ENCODE data around the gene ALG11.
A peak's percentile ranks its signal among the peaks of the same experiment; 100 is the strongest.
"Not testable (repeated sequence)": the region's sequence is repeated elsewhere in the genome, so short reads cannot be mapped to it uniquely, and the experiment has no call there.

ALG11 gene
- total RNA-seq, result 18.2 reads per million, percentile 45 among the genes with 10 or more reads in this experiment

DNA sequence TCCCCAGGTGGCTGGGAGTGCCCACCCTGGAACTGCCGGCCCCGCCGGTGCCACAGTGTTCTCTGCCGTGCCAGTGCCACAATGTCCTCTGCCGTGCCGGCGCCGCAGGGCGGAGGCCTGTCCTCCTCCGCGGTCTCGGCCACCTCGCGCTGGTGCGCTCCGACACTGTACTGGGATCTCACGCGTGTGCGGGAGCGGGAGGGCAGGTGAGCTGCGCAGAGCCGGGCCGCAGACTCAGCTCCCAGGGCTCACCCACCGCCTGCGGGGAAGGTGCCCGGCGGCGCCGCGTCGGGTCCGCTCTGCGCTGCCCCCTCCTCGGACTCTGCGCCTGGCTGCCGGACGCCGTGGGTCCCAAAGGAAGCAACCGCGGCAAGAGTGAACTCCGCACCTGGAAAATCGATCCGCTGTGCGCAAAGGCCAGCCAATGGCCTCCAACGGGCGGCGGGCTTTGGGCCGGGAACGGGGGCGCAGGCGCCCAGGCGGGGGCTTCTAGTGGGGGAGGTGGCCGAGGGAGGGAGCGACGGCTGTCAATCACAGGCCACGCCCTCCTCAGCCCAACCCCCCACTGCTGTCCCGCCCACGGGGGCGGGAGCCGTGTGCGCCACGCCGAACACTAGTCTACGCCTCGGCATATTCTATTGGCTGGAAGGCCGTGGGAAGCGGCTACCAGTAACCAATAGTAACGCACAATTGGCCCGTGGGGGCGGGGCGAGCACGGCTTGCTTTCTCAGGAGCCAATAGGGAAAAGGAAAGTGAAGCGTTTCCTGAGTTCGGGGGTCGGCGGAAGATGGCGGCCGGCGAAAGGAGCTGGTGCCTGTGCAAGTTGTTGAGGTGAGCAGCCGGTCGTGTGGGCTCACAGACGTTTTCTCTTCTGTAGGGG lies at the start of gene ALG11:
TSS of gene ALG11 (plus strand) at position 767 of the 880 bp plus-strand sequence. CDS start at position 788, 21 bp downstream.
- peak; percentile 99 for DNase-seq

DNA sequence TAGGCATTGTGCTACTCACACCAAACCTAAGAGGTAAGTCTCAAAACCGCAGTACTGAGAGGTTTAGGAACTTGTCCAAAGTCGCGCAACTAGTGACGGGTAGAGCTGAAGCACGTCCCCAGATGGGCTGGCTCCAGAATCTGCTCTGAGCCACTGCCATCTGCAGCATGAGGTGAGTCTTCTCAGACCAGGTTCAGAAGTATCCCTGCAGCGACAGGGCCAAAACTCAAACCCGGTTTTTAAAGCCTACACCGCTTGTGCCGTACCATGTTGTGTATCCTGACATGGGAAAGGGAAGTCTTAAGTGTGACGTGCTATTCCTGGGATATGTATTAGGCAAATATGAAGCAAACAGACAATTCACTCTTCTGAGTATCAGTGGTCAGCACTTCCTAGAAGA lies 46.0 kb upstream of the ALG11 start:
- DNase-seq, result no peak

DNA sequence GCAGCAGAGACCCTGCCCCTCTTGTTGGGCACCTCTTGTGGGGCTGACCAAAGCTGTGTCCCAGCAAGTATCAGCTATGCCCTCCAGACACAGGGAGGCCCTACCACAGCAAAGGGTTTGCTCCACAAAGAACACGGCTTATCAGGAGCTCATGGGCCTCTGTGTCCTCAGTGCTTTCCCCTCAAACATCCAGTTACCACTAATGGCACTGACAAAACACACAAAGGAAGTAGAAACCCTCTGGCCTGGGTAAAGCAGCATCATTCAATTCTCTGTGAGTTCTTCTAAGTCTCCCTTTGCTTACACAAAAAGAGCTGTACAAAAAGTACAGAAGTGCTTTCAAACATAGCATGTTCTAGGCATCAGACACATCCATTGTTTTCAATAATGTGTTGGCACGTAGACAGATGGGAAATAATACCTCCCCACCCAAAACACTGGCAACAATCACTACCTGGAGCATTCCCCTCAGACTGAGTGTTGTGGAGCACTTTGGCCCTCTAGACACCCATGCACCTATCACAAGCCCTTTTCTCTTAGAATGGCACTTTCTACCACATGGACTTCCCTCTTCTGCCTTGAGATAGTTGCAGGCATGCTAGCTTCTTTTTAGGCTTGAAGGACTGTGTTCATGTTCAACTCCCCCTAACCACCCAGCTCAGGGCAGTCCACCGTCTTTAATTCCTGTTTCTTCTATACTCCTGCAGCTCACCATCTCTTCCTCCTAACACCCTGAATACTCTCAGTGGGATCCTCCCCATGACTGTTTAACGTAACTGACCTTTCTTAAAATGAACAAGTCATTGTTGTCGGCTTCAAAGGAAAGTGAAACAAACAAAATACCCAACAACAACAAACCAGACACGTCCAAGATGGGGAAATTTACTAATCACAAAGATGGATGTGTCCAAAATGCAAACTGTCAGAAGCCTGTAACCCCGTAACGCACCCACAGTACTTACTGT lies 44.4 kb upstream of the ALG11 start:
- DNase-seq, result no peak

DNA sequence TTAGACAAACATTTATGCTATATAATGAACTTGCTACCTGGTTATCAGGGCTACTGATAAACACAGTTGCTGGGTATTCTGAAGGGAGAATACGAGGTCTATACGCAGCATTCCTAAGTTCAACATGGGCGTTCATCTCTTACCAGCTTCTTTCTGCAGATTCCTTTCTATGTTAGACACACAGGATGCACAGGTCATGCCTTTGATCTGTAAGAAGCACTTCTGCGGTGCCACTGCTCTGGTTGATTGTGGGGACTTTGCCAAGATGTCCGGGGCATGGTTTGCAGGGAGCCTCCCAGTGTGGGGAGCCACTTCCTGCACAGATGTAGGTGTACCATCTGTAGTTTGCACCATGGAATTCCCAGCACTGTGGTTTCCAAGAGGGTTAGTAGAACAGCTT lies 41.8 kb upstream of the ALG11 start:
- no peak for DNase-seq

DNA sequence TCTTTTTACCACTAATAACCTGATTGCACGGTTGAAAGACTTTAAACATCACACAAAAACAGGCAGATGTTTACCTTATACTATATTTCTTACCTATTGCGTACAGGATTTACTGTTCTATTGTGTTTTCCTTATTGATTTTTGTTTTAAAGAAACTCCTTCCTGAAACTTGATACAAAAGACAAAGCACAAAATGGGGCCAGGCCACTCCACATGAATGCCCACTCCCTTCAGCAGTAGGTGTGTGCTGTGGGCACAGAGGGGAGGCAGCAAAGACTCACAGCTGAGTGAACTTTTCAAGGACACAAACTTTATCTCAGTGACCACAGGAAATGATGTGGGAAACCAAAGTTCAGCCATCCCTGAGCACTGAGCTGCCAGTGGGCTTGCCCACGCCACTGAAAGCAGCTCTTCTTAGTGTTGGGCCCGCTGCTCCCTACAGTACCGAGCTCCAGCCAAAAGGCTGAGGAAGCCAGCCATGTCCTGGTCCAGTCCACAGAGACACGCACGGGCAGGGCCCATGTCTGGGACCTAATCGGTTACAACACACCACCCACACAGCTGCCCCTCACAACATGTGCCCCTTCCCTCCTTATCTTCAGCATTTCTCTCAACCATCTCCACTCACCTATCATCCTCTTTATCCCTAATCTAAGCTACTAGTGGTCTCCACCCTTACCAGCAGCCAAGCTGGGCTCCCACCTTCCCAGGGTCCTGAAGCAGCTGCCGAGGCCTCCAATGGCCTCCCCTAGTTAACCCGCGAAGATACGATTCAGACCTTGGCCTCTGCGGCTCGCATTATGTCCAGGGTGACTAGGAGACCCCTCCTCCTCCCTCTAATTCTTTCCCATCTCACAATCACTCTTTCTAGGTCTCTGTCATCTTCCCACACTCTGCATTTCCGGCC lies 40.4 kb upstream of the ALG11 start:
- no peak for DNase-seq

GRCh38 chr13:51974482-51974881 lies 37.7 kb upstream of the ALG11 start:
- no peak for DNase-seq

DNA sequence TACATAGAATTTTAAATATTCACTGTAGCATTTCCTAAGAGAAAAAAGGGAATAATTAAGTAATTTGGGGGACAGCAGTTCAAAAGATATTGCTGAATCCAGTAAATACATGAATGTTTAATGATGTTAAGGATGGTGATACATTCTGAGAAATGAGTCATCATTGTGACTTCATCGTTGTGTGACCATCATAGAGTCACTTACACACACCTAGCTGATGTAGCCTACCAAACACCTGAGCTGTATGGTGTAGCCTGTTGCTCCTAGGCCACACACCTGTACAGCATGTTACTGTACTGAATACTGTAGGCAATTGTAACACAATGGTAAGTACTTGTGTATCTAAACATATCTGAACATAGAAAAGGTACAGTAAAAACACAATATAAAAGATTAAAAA lies 35.8 kb upstream of the ALG11 start:
- no peak for DNase-seq

DNA sequence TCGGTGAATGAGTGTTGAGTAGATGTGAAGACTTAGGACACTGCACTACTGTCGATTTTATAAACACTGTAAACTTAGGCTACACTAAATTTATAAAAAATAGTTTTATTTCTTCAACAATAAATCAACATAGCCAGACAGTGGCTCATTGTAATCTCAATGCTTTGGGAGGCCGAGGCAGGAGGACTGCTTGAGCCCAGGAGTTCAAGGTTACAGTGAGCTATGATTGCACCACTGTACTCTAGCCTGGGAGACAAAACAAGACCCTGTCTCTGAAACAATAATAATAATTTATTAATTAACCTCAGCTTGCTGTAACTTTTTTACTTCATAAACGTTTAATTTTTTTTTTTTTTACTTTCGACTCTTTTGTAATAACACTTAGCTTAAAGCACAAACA lies 35.3 kb upstream of the ALG11 start:
- no peak for DNase-seq

- no peak for DNase-seq
These were observed 34.6 kb upstream of the ALG11 start for GRCh38 chr13:51977625-51978024.

DNA sequence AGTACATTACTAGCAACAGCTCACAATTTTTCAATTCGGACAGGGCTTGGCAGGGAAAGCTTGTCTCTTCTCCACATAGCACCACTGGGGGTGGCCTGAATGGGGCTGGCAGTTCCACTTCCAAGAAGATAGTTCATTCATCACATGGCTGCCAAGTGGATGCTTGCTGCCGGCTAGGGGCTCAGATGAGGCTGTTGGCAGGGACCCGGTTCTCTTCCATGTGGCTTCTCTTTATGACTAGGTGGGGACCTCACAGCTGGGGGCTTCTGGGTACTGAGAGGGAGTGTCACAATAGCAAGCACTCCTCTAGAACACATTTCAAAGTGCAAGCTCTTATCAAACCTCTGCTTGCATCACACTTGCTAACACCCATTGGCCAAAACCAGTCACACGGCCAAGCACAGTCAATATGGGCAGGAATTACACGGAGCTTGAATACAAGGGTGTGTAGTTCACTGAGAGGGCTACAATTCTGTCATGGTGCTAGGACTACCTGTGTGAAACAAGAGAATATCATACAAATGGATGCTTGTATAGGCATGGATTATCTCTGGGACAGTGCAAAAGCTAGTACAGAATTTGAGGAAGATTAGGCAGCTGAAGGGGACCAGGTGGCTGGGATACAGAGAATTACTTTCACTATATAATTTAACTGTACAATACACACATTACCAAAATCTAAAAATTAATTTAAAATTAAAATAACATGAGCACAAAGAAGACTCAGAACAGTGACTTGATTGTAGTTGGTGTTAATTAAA lies 33.2 kb upstream of the ALG11 start:
- no peak for DNase-seq

- DNase-seq, result no peak
These were observed 31.3 kb upstream of the ALG11 start for GRCh38 chr13:51980908-51981307.

GRCh38 chr13:51981355-51981754 lies 30.8 kb upstream of the ALG11 start:
- DNase-seq, result no peak

DNA sequence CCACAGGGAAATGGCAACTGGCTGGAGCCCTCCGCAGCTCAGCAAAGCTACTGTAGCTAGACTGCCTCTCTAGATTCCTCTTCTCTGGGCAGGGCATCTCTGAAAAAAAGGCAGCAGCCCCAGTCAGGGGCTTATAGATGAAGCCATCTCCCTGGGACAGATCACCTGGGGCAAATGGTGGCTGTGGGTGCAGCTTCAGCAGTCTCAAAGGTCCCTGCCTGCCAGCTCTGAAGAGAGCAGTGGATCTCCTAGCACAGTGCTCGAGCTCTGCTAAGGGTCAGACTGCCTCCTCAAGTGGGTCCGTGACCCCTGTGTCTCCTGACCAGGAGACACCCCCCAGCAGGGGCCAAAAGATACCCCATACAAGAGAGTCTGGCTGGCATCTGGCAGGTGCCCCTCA lies 28.9 kb upstream of the ALG11 start:
- DNase-seq, result not testable (repeated sequence)

DNA sequence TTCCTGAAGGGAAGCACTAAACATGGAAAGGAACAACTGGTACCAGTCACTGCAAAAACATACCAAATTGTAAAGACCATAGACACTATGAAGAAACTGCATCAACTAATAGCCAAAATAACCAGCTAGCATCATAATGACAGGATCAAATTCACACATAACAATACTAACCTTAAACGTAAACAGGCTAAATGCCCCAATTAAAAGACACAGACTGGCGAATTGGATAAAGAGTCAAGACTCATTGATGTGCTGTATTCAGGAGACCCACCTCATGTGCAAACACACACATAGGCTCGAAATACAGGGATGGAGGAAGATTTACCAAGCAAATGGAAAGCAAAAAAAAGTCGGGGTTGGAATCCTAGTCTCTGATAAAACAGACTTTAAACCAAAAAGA lies 27.3 kb upstream of the ALG11 start:
- DNase-seq, result not testable (repeated sequence)

GRCh38 chr13:51988988-51989618 lies 23.1 kb upstream of the ALG11 start:
- no peak for DNase-seq

- no peak for DNase-seq
These were observed 18.5 kb upstream of the ALG11 start for GRCh38 chr13:51993713-51994112.

DNA sequence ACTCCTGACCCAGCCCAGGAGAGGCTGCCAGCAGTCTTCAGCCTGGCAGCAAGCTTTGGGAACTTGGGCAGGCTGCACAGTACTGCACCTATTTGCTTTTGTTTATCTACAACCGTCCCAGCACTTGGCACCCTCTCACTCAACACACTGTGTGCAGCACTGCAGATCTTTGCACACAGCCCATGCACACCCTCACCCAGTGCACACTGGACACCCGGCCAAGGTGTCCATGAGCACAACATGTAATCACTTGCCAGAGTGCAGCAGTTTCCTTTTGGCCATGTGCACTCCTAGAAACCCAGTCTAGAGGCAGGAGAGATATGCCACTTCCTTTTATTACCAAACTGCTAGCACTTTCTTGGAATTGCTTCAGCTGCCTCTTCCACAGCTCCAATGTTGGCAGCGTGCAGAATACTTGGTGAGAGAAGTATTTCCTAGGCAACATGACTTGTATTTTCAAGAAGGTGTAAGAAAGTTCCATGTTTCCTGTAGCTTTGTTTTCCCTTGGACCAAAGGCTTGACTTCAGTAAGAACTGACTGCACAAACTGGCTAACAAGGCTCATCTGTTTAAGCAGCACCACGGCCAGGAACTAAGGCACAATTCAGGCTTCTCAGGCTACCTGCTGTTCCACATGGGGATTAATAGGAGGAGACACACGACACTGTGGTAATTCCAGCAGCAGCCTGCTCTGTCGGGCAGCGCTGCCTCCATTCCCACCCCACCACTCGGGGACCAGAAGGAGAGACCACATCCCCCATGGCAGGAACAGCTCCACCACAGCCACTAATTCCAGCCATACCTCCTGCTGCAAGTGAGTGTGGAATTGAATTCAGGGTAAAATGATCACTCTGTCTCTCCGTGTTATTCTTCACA lies 16.3 kb upstream of the ALG11 start:
- no peak for DNase-seq

- no peak for DNase-seq
These were observed 15.6 kb upstream of the ALG11 start for GRCh38 chr13:51996641-51997040.

- DNase-seq, result no peak
These were observed 15.0 kb upstream of the ALG11 start for GRCh38 chr13:51997186-51997585.
